Measurements from ENCODE around the gene WDFY4. TPM values are rescaled to one million over a fixed set of nuclear protein-coding genes. Genes with fewer than 3 reads are reported as not detected.

Gene WDFY4
- polyA plus RNA-seq, 5 donors: 2.1 to 5.1 (median 4.5) TPM

- DNase-seq: no peak
Observed at GRCh38 chr10:48901319-48901718, 216.6 kb downstream of the WDFY4 start.

- DNase-seq: no peak
Observed at GRCh38 chr10:48902096-48902495, 217.4 kb downstream of the WDFY4 start.

DNA sequence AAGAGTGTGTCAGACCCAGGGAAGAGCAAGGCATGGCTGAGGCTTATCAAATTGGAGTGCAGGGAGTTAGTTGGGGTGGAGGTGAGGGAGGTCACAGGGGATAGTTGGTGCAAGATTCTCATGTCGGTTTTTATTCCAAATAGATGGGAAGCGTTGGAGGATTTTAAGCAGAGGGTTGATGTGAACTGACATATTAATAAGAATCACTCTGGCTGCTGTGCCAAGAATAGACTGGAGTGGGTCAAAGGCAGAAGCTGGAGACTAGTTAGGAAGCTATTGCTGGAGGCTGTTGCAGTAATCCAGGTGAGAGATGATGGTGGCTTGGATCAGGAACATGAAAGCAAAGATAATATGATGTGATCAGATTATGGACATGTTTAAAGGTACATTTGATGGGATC, 218.5 kb downstream of the WDFY4 start:
- no peak for DNase-seq

DNA sequence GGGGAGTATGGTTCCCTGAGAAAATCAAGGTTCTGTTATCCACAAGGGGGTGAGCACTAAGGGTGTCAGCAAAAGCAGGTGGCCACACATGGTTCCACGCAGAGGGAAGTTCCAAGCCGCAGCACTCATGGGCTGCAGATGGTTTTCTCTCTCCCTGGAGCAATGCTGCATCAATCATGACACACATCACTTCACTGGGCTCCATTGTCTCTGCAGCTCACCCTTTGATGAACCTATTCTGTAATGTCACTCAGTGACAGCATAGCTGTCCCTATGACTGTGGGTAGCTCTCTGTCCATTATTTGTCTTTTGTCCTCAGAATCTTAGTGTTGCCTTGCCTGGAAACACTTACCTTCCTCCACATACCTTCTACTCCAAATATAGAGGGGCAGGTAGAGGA, 220.2 kb downstream of the WDFY4 start:
- DNase-seq: no peak

GRCh38 chr10:48905311-48905710, 220.6 kb downstream of the WDFY4 start:
- no peak for DNase-seq

DNA sequence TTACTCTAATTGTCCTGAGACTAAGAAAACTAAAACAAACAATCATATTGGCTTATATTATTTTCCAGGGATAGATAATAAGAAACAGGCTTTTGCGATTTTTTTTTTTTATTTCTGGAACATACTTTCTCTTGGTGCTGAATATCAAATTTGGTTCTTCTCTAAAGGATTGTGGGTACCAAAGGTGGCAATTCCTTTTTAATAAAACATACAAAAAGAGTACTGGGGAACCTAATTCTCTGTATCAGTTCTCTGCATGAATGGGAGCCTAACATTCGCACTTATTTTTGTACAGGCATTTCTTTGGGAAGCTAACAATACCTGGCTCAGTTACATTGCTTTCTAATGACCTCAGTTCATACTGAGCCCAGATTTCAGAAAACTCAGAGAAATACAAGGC, 222.2 kb downstream of the WDFY4 start:
- no peak for DNase-seq

DNA sequence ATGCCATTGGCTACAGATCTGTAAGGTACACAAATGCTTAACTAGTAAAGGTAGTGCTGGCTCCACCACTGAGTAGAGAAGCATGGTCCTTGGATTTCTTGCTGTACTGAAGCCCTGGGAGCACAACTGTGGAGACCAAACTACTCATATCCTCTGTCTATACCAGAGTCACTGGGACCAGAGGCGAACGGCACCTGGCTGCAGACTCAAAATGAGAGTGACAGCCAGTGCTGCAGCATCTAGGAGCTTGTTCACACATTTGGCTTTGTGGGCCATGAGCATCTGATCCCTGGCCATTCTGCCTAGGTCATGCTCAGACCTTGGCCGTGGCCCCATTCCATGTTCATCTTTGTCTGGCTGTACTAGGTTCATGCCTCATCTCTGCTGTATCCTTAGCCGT, 223.1 kb downstream of the WDFY4 start:
- no peak for DNase-seq

DNA sequence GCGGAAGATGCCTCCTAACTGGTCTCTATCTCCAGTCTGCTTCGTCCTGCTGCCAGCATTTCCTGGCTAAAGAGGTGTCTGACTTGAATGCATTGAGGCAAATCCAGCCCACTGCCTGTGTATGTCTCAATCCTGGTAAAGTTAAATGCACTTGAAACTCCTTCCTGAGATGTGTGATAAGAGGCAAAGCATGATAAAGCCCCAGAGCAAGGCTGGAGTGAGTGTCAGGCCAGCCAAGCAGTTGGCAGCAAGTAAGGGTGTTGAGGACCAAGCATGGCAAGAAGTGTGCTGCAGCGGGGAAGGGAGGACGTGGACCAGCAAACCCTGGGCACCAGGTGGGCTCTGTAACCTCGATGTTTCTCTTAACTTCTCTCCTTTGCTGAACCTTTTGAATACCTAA, 225.9 kb downstream of the WDFY4 start:
- DNase-seq: no peak

DNA sequence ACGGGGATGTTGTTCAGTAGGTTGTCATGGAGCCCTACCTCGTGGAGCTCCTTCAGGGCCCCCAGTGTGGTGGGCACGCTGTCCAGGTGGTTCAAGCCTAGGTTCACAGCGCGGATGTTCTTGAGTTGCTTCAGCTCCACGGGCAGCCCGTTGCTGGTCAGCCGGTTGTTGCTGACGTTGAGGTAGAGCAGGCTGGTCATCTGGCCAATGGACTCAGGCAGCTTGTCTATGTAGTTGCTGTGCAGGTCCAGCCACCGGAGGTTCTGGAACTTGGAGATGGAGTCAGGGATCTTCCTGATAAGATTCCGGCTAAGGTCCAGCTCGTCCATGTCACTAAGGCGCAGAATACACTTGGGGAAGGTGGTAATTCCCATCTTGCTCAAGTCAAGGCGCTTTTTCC, 229.0 kb downstream of the WDFY4 start:
- no peak for DNase-seq

- peak; percentile 40 to 47 for DNase-seq
Observed at GRCh38 chr10:48923748-48924147, 239.1 kb downstream of the WDFY4 start.

DNA sequence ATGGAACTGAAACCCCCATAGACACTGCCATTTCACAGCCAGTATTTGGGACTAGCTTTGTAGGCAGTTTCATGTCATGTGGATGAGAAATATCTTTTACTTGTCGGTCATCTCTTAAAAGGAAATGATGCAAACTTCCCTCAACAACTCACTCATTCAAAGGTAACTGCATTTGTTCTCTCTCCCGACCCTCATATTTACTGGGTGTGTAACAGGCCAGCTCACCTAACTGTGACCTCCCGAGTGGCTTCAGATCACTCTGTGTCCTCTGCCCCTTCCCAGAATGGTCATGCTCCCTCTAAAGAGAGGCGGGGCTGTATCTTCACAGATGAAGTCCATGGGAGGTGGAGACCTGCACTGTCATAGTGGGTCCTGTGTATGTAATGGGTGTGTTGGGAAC, 240.3 kb downstream of the WDFY4 start:
- no peak for DNase-seq

DNA sequence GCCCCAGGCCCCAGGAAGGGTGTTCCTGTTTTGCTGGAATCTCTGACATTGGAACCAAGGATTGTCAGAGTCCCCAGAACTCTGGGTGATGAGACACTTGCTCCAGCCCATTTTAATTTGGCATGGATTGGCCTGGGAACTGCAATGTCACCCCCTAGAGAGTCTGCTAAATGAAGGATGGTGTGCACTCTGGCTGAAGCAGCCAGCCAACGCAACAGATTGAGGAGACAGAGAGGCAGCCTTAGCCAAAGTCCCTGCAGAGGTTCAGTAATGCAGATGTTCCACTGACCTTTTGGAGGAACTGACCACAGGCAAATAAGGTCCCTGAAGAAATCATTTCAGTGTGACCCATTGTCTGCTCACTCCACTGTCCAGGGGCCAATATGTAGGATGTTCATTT, 241.6 kb downstream of the WDFY4 start:
- no peak for DNase-seq

DNA sequence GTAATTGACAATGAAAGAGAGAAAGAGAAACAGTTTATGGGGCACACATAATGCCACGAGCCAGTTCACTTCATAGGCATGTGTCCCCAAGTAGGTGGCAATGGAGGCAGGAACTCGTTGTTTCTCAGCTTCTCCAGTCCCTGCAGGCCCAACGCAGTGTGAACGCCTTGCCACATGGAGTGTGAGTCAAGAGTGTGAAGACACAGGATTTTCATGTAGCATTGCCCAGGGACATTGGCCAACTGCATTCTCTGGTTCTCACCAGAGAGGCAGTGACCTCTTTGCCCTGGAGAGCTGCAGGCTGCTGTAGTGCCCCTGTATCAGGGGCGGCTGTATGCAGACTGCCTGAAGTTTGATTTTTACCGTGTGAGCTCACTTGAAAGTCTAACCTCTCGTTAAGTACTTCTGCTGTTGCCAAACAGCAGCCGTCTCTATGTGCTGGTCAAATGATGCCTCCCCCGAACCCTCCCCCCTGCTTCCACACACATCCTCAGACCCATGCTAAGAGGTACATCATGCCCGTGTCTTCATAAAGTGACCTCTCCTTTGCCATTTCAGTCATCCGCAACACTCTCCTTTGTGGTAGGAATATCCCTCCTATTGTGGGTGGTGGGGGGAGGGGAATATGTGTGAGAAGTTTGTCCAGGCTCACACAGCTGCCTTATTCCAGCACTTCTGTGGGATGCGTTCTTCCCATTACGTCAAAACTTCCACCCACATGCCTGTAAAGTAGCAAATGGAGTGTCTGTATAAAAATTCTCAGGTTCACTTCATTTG, 242.3 kb downstream of the WDFY4 start:
- no peak for DNase-seq

- DNase-seq: no peak
Observed at GRCh38 chr10:48929413-48929990, 244.8 kb downstream of the WDFY4 start.

- no peak for DNase-seq
Observed at GRCh38 chr10:48931188-48931587, 246.5 kb downstream of the WDFY4 start.

GRCh38 chr10:48932831-48933664, 248.4 kb downstream of the WDFY4 start:
- DNase-seq: no peak

DNA sequence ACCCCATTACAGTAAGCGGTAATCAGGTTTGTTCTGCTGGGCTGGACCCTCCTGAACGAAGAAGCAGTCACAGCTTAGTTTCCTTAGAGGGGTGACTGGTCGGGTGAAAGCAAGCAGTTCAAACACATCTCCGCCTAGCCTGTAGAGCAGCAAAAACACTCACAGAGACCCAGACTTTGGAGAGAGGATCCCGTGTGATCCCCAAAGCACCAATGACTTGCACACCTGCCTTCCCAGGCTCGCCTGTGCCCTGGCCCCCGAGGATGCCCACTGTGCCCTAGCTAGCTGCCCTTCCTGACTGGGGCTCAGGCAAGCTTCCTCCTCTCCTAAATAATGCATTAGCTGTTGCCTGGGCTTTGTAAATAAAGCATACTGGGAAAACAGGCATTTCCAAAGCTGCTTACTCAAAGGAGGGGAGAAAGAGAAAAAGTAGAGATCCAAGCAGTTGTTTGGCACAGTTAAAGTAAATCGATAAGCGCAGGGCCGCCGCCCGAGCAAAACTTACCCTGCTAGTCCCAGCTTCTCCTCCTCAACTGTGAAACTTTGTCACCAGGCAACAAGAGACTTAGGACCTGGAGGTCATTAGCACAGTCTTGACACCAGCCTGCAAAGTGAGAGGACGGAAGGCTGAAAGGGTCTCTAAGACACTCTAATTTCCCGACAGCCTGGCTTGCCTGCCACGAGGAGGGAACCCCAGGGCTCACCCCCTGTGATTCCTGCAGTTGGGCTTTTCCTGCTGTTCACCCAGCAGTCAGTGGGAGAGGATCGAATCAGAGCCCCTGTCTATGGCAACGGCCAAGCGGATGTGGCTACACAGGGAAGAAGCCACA, 250.2 kb downstream of the WDFY4 start:
- DNase-seq: peak; percentile 42 to 45

DNA sequence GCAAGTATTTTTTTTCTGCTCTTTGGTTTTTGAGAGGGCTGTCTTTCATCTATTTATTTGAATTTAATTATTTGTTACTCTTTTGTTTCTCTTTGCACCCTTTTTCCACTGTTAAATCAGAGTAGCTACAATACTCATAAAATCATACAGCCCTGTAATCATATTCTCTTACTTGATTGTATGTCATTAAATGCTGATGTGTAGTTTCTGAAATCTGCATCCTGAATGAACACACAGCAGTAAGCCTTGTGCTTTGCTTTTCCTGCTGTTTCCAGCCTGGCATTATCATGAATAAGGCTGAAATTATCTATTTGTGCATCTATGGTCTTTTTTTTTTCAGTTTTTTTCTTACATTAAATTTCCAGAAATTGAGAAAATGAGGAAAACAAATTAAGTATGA, 250.9 kb downstream of the WDFY4 start:
- DNase-seq: no peak

GRCh38 chr10:48937796-48938195, 253.1 kb downstream of the WDFY4 start:
- DNase-seq: no peak

DNA sequence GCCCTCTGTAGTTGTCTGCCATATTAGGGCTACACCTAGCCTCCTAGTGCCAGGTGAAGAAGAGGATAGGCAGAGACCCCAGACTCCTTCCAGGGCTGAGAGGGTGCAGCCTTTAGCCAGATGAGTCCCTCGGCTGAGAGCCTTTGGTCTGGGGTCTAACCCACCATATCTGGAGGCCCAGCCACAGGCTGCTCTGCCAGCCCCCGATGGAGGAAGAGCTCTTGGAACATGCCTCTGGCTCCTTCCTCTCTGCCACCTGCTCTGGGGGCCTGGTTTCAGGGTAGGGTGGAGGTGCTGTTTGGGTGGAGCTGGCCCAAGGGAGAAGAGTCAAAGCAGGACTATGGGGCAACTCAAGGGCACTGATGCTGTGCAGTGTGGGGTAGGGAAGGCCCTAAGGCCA, 253.6 kb downstream of the WDFY4 start:
- DNase-seq: no peak

- DNase-seq: no peak
Observed at GRCh38 chr10:48938990-48939536, 254.4 kb downstream of the WDFY4 start.
